HG02884 (cell line): ENCODE measurements around the gene TRIM58.

Source experiments
- ATAC-seq: cut with Tn5 transposase; IDR thresholded peaks from one replicate; pipeline ENCODE4 v1.9.1; 2021; ENCODE audit warnings: mild to moderate bottlenecking, moderate library complexity; ENCODE audit not compliant: unreplicated experiment

Gene TRIM58

DNA sequence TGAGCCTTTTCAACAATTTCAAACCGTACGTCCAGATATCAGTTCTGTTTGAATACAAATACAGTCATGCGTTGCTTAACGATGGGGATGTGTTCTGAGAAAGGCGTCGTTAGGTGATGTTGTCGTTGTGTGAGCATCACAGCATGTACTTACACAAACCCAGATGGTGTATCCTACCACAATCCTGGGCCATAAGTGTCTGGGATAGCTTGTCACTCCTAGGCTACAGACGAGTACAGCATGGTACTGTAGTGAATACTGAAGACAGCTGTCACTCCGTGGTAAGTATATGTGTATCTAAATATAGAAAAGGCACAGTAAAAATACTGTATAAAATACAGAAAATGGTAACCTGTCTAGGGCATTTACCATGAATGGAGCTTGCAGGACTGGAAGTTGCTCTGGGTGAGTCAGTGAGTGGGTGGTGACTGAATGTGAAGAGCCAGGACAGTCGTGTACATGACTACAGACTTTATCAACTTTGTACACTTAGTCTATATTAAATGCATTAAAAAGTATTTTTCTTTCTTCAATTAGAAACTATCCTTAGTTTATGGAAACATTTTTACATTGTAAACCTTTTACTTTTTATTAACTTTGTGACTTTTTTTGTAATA, 27.9 kb downstream of the TRIM58 start:
- ATAC-seq: no peak

DNA sequence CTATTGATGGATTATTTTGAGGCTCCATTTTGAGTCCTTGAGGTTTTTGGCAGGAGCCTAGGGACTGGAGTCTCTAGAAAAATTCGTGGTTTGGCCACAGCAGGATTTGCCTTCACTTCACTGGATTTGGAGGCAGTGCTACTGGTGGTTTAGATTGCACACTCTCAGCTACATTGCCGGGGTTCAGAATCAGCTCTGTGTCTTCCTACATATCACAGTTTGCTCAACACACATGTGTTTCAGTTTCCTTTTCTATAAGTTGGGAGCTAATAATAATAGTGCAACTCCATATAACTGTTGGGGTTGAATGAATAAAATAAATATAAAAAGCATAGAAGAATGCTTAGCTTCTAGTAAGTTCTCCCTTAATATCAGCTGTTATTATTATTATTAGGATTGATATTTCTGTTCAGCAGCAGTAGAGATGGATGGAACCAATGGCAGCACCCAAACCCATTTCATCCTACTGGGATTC, 38.2 kb downstream of the TRIM58 start, which contains the start of gene OR2W3:
TSS of gene OR2W3 (plus strand) at position 425 of the 475 bp plus-strand sequence. CDS start at position 425, 0 bp downstream.
- ATAC-seq: no peak

- ATAC-seq: no peak
Observed at GRCh38 chr1:247895976-247896375, 39.0 kb downstream of the TRIM58 start.

- ATAC-seq: no peak
Observed at GRCh38 chr1:247904122-247904521, 47.1 kb downstream of the TRIM58 start.

DNA sequence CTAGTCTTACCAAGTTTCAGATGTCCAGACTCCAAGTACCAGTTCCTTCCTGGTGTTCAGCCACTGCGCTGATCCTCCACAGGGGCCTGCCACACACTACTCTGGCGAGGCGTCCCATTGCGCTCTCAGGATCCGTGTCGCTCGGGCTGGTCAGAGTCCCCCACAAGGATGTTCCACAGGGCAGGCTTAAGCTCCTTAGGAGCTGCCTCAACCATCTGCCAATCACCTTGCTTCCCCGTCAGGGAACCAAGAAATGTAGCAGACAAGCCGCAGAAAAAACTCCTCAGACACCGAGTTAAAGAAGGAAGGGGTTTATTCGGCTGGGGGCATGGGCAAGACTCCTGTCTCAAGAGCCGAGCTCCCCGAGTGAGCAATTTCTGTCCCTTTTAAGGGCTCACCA, 48.2 kb downstream of the TRIM58 start:
- no peak for ATAC-seq

DNA sequence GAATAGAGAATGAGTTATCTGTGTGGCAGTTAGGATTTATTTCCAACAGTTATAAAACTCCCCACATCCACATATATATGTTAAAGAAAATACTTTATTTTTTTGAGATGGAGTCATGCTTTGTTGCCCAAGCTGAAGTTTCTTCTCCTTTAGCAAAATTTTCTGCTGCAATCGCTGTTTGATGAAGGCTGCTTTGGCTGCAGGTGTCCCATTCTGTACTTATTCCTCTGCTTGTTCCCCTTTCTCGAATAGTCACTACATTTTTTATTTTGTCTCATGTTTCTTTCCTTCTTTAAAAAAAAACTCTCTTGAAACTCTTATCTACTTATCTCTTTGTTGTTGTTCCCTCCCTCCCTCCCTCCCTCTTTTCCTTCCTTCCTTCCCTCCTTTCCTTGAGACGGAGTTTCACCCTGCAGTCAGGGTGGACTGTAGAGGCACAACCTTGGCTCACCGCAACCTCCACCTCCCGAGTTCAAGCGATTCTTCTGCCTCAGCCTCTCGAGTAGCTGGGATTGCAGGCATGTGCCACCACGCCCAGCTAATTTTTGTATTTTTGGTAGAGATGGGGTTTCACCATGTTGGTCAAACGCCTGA, 49.0 kb downstream of the TRIM58 start:
- ATAC-seq: no peak

DNA sequence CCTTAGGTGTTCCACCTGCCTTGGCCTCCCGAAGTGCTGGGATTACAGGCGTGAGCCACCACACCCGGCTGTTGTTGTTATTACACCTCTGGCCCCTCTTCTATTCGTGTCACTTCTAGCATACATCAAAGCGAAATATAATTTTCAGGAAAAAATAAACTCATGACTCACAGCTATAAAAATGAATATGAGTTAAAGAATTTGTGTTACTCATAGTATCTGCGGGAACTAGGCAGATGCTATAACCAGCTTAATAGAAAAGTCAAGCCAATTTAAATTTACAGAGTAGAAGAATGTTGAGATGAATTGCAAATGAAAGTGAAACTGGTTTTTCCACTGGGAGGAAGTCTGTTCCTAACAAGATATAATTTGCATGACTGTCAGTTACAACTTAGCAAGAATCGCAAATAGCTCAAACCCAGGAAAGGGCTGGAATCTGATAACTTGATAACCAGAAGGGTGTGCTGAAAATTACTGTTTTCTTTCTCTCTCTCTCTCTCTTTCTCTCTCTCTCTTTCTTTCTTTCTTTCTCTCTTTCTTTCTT, 49.6 kb downstream of the TRIM58 start:
- no peak for ATAC-seq

DNA sequence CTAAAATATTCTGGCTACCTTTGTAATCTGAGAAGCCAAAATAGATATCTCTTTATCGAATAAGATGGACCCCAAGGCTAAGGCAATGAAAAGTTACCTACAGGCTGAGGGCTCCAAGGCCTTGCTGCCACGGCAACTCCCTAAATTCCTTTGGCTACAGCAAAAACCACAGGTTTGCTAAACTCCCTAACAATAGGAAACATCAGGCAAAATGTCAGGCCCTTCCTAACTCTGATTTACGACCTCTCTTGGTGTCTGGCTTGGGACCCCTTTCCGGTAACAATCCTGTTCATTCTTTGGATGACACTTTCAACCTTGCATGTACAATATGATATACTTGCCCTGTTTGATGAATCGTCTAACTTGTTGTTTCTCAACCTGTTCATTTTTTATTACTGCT, 51.8 kb downstream of the TRIM58 start:
- no peak for ATAC-seq

GRCh38 chr1:247913786-247914185, 56.8 kb downstream of the TRIM58 start:
- no peak for ATAC-seq

GRCh38 chr1:247914941-247915662, 58.1 kb downstream of the TRIM58 start:
- ATAC-seq: no peak

DNA sequence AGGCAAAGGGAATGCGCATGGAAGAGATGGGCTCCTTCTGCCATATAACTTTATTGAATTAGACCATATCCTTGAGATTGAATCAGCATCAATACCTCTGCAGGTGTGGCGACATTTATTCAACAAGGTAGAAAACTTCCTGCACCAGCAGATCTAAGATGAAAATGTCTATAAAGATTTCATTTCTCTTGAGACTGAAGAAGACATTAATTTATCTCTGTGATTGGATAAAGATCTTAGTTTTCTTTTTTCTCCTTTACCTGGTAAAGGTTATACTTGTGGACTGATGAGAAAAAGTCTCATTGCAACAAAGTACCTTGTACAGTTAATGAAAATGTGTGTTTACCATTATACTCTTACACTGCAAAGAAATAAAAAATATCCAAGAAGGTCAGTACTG, 63.0 kb downstream of the TRIM58 start, which contains the start of gene OR2T8:
TSS of gene OR2T8 (plus strand) at position 301 of the 400 bp plus-strand sequence. CDS start 766 bp downstream, outside the sequence.
- no peak for ATAC-seq

- ATAC-seq: no peak
Observed at GRCh38 chr1:247923941-247924340, 67.0 kb downstream of the TRIM58 start.

DNA sequence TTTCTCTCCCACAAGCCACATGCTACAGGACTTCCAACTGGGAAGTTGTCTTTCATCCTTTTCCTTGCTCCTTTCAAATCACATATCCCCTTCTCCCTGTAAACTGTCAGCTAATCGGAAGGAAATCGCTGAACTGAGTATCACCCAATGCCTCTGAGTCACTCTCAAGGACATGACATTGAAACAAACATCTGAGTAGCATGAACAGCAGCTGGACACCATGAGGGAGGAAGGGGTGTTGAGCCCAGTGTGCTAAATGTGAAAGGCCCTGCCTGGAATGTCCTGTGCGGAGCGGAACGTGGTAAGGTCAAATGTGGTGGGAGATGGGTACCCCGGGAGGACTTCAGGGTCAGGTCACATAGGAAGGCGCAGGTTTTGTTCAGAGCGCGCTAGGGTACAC, 67.9 kb downstream of the TRIM58 start, which contains the start of gene OR2AJ1:
TSS of gene OR2AJ1 (plus strand) at position 22 of the 400 bp plus-strand sequence. CDS start 8,880 bp downstream, outside the sequence.
- ATAC-seq: no peak
